ENCODE data around the gene SENP3. TPM values are rescaled to one million over a fixed set of nuclear protein-coding genes. Genes with fewer than 3 reads are reported as not detected.

Gene SENP3
- total RNA-seq, 2 donors from 2014 or later, result 47.0 to 80.7 TPM

GRCh38 chr17:7613769-7614424 lies 52.2 kb downstream of the SENP3 start:
- H3K27ac ChIP-seq, result peak overlapping the region; percentile 76 to 84
- H3K27me3 ChIP-seq (replicated peaks; ENCODE audit: insufficient read depth), result no peaks in the 10 kb centered on the region
- H3K36me3 ChIP-seq, result peaks cover 4% of the 10 kb centered on the region
- ATAC-seq (ENCODE audit: insufficient number of reproducible peaks, low FRiP score, low read depth) (no peak), DNase-seq (ENCODE audit: low spot score) (no peak)
- H3K9me3 ChIP-seq, result no peaks in the 10 kb centered on the region
- TF ChIP-seq, protein P1, sequence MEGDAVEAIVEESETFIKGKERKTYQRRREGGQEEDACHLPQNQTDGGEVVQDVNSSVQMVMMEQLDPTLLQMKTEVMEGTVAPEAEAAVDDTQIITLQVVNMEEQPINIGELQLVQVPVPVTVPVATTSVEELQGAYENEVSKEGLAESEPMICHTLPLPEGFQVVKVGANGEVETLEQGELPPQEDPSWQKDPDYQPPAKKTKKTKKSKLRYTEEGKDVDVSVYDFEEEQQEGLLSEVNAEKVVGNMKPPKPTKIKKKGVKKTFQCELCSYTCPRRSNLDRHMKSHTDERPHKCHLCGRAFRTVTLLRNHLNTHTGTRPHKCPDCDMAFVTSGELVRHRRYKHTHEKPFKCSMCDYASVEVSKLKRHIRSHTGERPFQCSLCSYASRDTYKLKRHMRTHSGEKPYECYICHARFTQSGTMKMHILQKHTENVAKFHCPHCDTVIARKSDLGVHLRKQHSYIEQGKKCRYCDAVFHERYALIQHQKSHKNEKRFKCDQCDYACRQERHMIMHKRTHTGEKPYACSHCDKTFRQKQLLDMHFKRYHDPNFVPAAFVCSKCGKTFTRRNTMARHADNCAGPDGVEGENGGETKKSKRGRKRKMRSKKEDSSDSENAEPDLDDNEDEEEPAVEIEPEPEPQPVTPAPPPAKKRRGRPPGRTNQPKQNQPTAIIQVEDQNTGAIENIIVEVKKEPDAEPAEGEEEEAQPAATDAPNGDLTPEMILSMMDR (IDR thresholded peaks at IDR 0.05), result no peak
- peak overlapping the region; percentile 92 for H3K4me3 ChIP-seq
- H3K4me1 ChIP-seq (ENCODE audit: control insufficient read depth in 1 of 2, low read depth in 2 of 2), result peaks cover 18 to 38% of the 10 kb centered on the region in 2 donors

- DNase-seq (ENCODE audit: low spot score) (peak; percentile 98), ATAC-seq (ENCODE audit: insufficient number of reproducible peaks, low FRiP score, low read depth) (peak; percentile 98)
- TF ChIP-seq, protein P1 (IDR thresholded peaks at IDR 0.05), result peak; percentile 33
- Histone ChIP-seq H3K4me3 (peak within 1 kb of the TSS; percentile 92), H3K36me3 (peaks cover 4% of the 10 kb centered on the region), H3K27me3 (replicated peaks; ENCODE audit: insufficient read depth) (no peaks in the 10 kb centered on the region), H3K9me3 (no peaks in the 10 kb centered on the region), H3K4me1 (ENCODE audit: control insufficient read depth in 1 of 2, low read depth in 2 of 2) (peaks cover 15 to 38% of the 10 kb centered on the region in 2 donors), H3K27ac (peak within 1 kb of the TSS; percentile 76 to 84)
These were observed 52.9 kb downstream of the SENP3 start, which contains the start of gene FXR2 for GRCh38 chr17:7614425-7615264. TSS of gene FXR2 (minus strand) at chr17:7614897. CDS start at chr17:7614532, 365 bp downstream.

GRCh38 chr17:7615265-7615747 lies 53.6 kb downstream of the SENP3 start:
- peak overlapping the region; percentile 73 to 84 for H3K27ac ChIP-seq
- no peak for ATAC-seq (ENCODE audit: insufficient number of reproducible peaks, low FRiP score, low read depth)
- no peak for DNase-seq (ENCODE audit: low spot score)
- no peaks in the 10 kb centered on the region for H3K27me3 ChIP-seq (replicated peaks; ENCODE audit: insufficient read depth)
- H3K4me3 ChIP-seq, result peak overlapping the region; percentile 92
- no peaks in the 10 kb centered on the region for H3K9me3 ChIP-seq
- peaks cover 4% of the 10 kb centered on the region for H3K36me3 ChIP-seq
- peaks cover 15 to 38% of the 10 kb centered on the region in 2 donors for H3K4me1 ChIP-seq (ENCODE audit: control insufficient read depth in 1 of 2, low read depth in 2 of 2)
- TF ChIP-seq, protein P1 (IDR thresholded peaks at IDR 0.05), result no peak

- H3K4me3 ChIP-seq, result no peak overlapping the region
- no peak for DNase-seq (ENCODE audit: low spot score)
- TF ChIP-seq, protein P1 (IDR thresholded peaks at IDR 0.05), result no peak
- H3K27ac ChIP-seq, result no peak overlapping the region
- no peak for ATAC-seq (ENCODE audit: insufficient number of reproducible peaks, low FRiP score, low read depth)
- peaks cover 0 to 6% of the 10 kb centered on the region in 2 donors for H3K4me1 ChIP-seq (ENCODE audit: control insufficient read depth in 1 of 2, low read depth in 2 of 2)
- H3K27me3 ChIP-seq (replicated peaks; ENCODE audit: insufficient read depth), result no peaks in the 10 kb centered on the region
- no peaks in the 10 kb centered on the region for H3K36me3 ChIP-seq
- no peaks in the 10 kb centered on the region for H3K9me3 ChIP-seq
These were observed 56.9 kb downstream of the SENP3 start for GRCh38 chr17:7618608-7619007.

GRCh38 chr17:7620835-7621234 lies 59.1 kb downstream of the SENP3 start:
- Histone ChIP-seq H3K4me1 (ENCODE audit: control insufficient read depth in 1 of 2, low read depth in 2 of 2) (no peaks in the 10 kb centered on the region), H3K36me3 (no peaks in the 10 kb centered on the region), H3K27ac (no peak overlapping the region), H3K27me3 (replicated peaks; ENCODE audit: insufficient read depth) (no peaks in the 10 kb centered on the region), H3K4me3 (no peak overlapping the region), H3K9me3 (no peaks in the 10 kb centered on the region)
- TF ChIP-seq, protein P1 (IDR thresholded peaks at IDR 0.05), result no peak
- DNase-seq (ENCODE audit: low spot score) (no peak), ATAC-seq (ENCODE audit: insufficient number of reproducible peaks, low FRiP score, low read depth) (no peak)
